Coronary artery (tissue), 2 donors: ENCODE results near the gene PFKP.

Experiments
- DNase-seq: peaks from one replicate; pipeline ENCODE4 v3.0.0-alpha.2; 2017; ENCODE audit warnings: low spot score
- H3K27ac ChIP-seq, 2 donors: fragments of 200-600 bp; sonication (generic); one replicate each; pipeline ENCODE4 v1.5.1; 2016 to 2019
- H3K4me3 ChIP-seq: fragments of 200-600 bp; sonication (generic); 2 replicates; pipeline ENCODE4 v1.5.1; 2016; ENCODE audit warnings: mild to moderate bottlenecking, moderate library complexity
- CTCF ChIP-seq: fragments of 200-600 bp; sonication (generic); IDR thresholded peaks from one replicate; pipeline ENCODE4 v1.5.1; 2019; ENCODE audit warnings: antibody characterized with exemption

Gene PFKP

GRCh38 chr10:3108033-3108432, 40.7 kb downstream of the PFKP start:
- DNase-seq: no peak
- TF ChIP-seq CTCF: no peak
- Histone ChIP-seq H3K4me3 (peak overlapping the region; percentile 40), H3K27ac (peak overlapping the region; percentile 81 to 84)

- Histone ChIP-seq H3K4me3 (no peak overlapping the region), H3K27ac (no peak overlapping the region)
- no peak for TF ChIP-seq CTCF
- DNase-seq: no peak
Measured at GRCh38 chr10:3108575-3109105, 41.3 kb downstream of the PFKP start.

GRCh38 chr10:3109196-3109595, 41.8 kb downstream of the PFKP start:
- no peak overlapping the region for H3K4me3 ChIP-seq
- TF ChIP-seq CTCF: no peak
- H3K27ac ChIP-seq: no peak overlapping the region
- no peak for DNase-seq

- TF ChIP-seq CTCF: no peak
- Histone ChIP-seq H3K4me3 (no peak overlapping the region), H3K27ac (no peak overlapping the region)
- no peak for DNase-seq
Measured at GRCh38 chr10:3109633-3110032, 42.3 kb downstream of the PFKP start.

GRCh38 chr10:3110782-3111620, 43.7 kb downstream of the PFKP start:
- Histone ChIP-seq H3K27ac (no peak overlapping the region), H3K4me3 (no peak overlapping the region)
- no peak for DNase-seq
- no peak for TF ChIP-seq CTCF

GRCh38 chr10:3111621-3112163, 44.3 kb downstream of the PFKP start:
- Histone ChIP-seq H3K4me3 (no peak overlapping the region), H3K27ac (no peak overlapping the region)
- TF ChIP-seq CTCF: no peak
- DNase-seq: no peak

GRCh38 chr10:3113343-3113720, 46.0 kb downstream of the PFKP start:
- TF ChIP-seq CTCF: no peak
- DNase-seq: no peak
- H3K4me3 ChIP-seq: no peak overlapping the region
- H3K27ac ChIP-seq: no peak overlapping the region
